ENCODE data around the gene RAB11FIP5.
"Not testable (repeated sequence)": the region's sequence is repeated elsewhere in the genome, so short reads cannot be mapped to it uniquely, and the experiment has no call there.

The RAB11FIP5 gene, protein sequence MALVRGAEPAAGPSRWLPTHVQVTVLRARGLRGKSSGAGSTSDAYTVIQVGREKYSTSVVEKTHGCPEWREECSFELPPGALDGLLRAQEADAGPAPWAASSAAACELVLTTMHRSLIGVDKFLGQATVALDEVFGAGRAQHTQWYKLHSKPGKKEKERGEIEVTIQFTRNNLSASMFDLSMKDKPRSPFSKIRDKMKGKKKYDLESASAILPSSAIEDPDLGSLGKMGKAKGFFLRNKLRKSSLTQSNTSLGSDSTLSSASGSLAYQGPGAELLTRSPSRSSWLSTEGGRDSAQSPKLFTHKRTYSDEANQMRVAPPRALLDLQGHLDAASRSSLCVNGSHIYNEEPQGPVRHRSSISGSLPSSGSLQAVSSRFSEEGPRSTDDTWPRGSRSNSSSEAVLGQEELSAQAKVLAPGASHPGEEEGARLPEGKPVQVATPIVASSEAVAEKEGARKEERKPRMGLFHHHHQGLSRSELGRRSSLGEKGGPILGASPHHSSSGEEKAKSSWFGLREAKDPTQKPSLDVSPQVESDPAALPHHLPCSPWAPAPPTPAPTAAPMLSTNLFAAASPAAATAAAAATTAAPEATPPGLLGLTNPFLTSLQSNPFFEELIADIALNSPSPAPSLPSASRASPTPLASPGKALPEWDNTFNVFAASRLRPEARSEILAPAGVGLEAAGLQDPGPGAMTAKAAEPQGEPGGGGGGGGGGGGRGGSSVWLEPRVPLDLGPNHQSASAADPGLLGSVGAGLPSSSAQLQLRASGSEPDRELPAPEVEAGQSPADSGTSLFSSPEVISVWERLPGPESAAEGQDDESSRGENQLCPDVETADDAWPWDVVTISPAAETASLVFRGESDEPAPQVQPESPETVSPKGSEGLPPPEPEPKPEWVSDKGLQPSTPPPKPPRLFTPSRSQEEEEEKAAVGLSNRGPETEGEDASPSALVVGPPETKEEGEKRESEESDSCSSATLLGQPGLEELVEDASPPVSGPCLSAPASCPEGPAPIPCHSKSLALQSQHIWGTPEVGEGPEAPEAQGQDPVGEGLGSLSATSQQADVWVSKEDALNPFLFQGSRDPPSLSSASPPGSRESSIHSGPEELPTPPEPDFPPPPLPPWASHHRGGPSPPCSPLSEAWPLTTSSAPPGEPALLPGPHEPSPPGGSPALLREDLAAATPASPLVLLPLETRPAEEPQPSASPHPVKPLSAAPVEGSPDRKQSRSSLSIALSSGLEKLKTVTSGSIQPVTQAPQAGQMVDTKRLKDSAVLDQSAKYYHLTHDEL (N-terminal part only)

DNA sequence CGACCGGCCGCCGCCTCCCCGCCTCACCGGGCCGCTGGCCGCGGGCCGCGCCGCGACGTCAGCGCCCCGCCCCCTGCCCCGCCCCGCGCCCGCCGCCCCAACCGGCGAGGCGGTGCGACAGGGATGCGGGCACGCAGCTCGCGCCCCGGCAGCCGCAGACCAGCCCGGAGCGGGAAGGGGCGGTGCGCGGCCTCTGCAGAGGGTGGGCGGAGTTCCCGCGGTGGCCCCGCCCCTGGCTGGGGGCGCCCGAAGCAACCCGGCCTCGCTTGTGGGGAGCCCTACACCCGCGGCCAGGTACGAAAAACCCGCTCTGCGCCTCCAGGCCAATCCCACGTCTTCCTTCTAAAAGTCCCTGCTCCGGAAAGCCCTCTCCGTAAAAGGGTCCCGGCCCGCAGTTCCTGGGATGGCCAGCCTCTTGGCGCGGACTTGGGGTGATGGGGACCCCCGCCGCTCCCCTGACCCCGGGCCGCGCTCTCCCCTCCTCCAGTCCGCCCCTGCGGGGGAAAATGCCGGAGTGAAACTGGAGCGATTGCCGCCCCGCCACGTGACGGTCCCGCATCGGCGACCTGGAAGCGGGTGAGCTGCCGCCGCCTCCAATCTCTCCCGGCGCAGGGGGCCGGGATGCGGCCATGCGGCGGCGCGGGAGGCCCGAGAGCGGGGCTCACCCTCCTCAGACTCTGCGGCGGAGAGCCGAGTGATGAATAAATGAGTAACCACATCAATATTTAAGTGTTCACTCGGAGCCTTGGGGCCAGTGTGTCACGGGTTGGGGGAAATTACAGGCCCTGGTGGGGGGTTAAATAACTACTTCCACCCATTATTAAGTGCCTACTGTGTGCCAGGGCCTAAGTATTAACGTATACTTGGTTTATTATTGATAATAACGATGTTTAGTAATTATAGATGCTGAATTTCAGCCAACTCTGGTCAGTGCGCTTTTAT, at the start of gene RAB11FIP5:
TSS of gene RAB11FIP5 (minus strand) at position 36 of the 942 bp plus-strand sequence. CDS start 171 bp downstream, outside the sequence.
- peak within 1 kb of the TSS; percentile 60 for H3K4me3 ChIP-seq (ENCODE audit: low read depth, low read length)

DNA sequence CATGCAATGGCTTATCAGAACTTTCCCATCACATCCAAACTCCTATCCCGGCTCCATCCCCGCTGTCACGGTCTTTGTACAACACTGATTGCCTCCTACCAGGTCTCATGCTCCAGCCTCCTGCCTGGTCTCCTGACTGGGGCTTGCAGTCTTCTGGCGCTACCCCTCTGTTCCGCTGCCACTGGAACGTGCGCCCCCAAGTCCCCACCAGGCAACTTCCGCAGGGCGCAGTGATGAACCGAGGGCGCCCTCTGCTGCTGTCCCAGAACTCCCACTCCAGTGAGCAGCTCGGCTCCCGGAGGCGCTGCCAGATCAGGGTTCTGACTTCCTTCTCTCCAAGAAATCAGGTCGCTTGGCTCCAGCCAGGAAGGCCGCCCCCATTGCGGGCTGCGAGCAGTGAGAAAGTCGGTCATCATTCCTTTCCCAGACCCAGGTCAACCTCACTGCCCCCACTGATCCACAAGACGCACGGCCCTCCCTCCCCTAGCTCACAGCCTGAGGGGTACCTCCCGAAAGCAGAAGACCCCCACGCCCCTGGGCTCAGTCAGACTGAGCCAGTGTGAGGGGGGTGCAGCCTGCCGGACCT, 43.9 kb upstream of the RAB11FIP5 start:
- H3K4me3 ChIP-seq (ENCODE audit: low read depth, low read length) = peak overlapping the region; percentile 35

DNA sequence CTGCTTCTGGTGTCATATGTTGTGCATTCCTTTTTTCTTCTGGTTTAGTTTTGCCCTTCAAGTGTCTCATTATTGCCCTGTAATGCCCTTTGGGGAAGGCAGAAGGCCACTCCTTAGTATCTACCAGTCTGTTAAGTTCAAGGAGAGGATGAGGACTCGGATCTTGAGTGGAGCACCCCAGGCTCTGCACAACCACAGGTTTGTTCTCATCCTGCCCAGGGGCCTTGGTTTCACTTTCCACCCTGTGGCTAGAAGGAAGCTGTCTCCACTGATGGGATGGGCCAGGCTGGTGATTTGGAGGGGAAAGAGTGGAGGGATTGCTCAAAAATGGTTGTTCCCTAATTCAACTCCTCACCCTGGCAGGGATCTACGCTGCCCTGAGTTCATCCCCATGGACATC, 30.2 kb upstream of the RAB11FIP5 start:
- no peak overlapping the region for H3K4me3 ChIP-seq (ENCODE audit: low read depth, low read length)

DNA sequence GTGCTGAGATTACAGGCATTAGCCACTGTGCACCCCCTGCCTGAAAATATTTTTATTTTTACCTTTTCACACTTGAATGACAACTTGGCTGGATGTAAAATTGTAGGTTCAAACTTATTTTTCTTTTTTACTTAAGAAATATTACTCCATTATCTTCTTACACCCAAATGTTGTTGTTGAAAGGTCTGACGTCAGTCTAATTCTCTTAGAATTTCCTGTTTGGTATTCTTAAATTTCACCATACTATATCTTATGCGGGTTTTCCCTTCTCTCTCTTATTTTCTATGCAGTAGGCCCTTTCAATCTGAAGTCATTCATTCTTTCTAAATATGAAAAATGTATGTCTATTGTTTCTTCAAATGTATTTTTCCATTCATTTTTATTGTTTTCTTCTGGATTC, 29.1 kb upstream of the RAB11FIP5 start:
- H3K4me3 ChIP-seq (ENCODE audit: low read depth, low read length) = no peak overlapping the region

DNA sequence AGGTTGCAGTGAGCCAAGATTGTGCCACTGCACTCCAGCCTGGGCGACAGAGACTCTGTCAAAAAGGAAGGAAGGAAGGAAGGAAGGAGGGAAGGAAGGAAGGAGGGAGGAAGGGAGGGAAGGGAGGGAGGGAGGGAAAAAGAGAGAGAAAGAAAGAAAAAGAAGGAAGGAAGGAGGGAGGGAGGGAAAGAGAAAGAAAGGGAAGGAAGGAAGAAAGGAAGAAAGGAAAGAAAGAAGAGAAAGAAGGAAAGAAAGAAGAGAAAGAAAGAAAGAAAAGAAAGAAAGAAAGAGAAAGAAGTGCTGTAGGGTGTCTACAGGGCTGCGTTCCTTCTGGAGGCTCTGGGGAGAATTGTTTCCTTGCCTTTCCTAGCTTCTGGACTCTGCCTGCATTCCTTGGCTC, 22.5 kb upstream of the RAB11FIP5 start:
- H3K4me3 ChIP-seq (ENCODE audit: low read depth, low read length) = no peak overlapping the region

DNA sequence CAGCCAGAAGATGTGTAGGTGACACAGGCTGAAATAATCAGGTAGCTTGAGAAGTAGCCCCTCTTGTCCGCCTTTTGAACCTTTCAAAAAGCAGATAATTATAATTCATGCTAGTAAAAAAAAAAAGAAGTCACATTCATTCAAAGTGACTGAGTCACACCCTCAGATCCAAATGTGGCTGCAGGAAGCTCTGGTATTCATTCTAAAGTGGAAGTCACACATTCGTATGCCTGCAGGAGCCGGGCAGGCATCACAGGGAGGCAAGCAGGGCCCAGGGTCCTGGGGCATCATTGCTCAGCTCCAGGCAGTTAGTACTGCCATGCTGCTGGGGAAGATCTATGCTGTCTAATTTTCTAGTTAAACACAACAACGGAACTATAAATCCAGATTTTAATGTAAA, 21.7 kb upstream of the RAB11FIP5 start:
- no peak overlapping the region for H3K4me3 ChIP-seq (ENCODE audit: low read depth, low read length)

DNA sequence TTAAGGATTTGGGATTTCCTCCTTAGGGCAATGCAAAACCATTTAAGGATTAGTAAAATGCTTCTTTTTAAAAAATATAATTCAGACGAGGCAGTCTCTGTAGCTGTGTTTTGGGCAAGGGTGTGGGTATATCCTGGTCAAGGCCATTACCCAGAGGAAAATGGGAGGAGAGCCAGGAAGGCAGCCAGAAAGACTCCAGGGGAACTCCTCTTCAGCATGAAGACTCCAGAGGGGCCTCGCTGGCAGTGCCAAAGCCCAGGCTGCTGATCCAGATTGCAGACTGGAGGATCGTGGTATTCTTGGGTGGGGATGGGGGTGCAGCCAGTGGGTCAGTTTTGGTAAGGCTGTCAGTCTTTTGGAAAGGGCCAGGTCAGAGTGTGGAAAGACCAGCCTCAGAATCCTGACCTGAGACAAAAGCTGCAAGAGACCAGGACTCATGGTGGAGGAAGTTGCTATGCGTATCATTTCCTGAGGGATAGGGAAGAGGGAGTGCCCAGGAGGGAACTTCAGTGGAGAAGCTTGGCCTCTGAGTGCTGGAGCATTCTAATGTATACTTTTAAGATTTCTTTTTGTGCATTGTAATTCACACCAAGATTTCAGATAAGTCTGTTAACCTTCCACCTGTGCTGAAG, 20.9 kb upstream of the RAB11FIP5 start:
- no peak overlapping the region for H3K4me3 ChIP-seq (ENCODE audit: low read depth, low read length)

DNA sequence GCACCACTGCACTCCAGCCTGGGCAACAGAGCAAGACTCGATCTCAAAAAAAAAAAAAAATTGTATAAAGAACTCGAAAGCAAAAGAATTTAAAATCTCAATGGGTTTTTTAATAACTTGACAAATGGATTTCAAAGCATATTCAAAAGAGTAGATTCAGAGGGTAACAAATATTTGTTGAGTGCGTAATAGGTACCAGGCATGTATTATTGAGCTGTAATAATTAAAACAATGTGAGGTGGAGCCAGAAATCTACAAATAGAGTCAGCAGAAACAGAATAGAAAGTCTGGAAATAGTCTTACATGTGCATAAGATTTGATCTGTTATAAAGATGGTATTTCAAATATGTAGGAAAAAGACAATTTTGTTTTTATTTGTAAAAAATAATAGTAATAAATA, 19.1 kb upstream of the RAB11FIP5 start:
- no peak overlapping the region for H3K4me3 ChIP-seq (ENCODE audit: low read depth, low read length)

DNA sequence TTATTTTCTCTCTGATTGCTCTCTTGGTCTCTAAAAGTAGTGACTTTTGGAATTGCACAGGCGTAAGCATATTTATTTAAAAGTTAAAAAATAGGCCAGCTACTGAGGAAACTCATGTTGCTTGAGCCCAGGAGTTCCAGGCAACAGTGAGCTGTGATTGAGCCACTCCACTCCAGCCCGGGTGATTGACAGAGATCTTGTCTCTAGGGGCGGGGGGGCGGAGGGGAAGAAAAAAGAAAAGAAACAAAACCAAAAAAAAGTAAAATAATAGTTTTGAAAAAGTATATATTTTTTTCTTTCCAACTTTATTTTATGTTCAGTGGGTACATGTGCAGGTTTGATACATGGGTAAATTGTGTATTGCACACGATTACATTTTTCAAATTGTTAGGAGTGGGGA, 18.0 kb upstream of the RAB11FIP5 start:
- H3K4me3 ChIP-seq (ENCODE audit: low read depth, low read length) = no peak overlapping the region

DNA sequence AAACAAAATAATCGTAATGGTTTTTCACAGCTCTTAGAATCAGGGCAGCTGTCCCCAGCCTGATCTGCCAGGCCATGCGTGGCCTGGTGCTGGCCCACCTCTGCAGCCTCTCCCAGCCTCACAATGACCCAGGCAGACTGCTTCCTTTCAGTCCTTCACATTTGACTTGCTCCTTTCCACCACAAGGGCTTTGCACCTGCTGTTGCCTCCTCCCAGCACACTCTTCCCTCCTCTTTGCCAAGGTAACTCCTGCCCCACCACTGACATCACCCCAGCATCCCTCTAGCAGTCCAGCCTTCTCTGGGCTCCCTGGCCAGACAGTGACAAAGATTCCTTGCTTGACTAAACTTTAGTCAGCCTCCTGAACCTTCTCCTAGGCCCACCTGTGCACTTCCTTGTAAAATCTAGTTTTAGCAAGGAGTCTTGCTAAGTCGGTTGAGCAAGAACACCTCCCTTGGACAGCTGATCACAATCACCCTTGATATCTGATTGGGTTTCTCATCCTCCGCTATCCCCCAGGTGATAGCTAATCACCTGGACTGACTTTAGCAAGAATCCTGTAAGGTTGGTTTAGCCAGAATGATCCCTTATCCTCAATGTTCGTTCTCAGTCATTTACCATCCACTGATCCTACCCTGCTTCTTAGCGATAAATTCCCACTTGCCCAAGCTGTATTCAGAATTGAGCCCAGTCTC, 16.2 kb upstream of the RAB11FIP5 start:
- H3K4me3 ChIP-seq (ENCODE audit: low read depth, low read length) = no peak overlapping the region

DNA sequence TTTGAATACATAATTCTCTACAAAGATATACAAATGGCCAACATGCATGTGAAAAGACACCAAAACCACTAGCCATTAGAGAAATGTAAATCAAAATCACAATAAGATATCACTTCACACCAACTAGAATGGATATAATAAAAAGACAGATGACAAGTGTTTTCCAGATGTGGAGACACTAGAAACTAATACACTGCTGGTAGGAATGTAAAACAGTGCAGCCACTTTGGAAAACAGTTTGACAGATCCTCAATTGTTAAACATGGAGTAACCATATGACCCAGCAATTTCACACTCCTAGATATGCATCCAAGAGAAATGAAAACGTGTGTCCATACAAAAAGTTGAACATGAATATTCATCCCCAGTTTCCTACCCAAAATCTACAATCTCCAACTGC, 9.8 kb upstream of the RAB11FIP5 start:
- no peak overlapping the region for H3K4me3 ChIP-seq (ENCODE audit: low read depth, low read length)

DNA sequence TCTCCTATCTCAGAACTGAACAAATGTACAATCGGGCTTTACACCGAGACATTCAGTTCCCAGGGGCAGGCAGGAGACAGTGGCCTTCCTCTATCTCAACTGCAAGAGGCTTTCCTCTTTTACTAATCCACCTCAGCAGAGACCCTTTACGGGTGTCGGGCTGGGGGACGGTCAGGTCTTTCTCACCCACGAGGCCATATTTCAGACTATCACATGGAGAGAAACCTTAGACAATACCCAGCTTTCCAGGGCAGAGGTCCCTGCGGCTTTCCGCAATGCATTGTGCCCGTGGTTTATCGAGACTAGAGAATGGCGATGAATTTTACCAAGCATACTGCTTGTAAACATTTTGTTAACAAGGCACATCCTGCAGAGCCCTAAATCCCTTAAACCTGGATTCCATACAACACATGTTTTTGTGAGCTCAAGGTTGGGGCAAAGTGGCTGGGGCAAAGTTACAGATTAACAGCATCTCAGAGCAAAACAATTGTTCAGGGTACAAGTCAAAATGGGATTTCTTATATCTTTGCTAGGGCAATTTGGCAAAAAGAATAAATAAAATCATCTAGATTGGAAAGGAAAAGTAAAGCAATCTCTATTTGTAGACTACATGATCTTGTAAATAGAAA, 7.0 kb upstream of the RAB11FIP5 start:
- not testable (repeated sequence) for H3K4me3 ChIP-seq (ENCODE audit: low read depth, low read length)

DNA sequence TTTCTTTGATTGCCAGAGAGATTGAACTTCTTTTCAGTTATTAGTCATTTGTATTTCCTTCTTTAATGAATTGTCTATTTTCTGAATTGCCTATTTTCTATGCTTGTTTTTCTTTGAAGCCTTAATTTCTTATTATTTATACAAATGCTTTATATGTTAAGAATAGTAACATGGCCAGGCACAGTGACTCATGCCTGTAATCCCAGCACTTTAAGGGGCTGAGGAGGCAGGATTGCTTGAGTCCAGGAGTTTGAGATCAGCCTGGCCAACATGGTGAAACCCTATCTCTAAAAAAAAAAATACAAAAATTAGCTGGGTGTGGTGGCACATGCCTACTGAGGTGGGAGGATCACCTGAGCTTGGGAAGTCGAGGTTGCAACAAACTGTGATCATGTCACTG, 4.7 kb upstream of the RAB11FIP5 start:
- H3K4me3 ChIP-seq (ENCODE audit: low read depth, low read length) = no peak overlapping the region

DNA sequence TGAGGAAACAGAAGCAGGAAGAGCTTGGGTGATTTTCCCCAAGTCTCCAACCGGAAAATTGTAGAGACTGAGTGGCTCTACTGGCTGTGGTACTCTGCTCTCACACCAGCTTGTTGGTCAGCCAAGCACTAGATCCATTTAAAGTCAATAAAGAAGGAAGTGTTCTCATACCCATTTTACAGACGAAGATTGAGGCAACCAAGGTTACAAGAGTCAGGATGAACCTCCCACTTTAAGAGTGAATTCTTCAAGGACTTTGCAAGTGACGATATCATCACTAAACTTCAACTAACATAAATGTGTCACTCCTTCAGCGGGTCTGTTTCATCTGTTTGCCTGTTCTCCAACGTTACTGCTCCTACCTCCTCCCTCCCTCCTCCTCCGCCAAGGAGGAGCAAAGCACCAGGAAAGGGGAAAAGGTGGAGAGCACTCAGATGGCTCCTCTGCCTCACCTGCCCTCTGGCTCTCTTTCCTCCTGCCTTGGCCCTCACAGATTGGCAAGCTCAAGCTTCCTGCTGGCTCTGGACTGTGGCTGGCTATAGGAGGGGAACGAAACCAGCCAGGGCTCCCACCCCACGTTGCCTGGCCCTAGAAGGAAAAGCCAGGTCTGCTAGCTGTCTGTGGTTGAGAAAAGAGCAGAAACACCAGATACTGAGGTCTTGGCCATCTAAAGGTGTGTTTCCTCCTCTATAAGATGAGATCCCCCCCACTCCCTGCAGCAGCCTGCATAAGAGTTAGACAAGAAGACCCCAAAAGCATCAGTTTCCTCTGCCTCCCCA, 3.6 kb upstream of the RAB11FIP5 start:
- H3K4me3 ChIP-seq (ENCODE audit: low read depth, low read length) = no peak overlapping the region

DNA sequence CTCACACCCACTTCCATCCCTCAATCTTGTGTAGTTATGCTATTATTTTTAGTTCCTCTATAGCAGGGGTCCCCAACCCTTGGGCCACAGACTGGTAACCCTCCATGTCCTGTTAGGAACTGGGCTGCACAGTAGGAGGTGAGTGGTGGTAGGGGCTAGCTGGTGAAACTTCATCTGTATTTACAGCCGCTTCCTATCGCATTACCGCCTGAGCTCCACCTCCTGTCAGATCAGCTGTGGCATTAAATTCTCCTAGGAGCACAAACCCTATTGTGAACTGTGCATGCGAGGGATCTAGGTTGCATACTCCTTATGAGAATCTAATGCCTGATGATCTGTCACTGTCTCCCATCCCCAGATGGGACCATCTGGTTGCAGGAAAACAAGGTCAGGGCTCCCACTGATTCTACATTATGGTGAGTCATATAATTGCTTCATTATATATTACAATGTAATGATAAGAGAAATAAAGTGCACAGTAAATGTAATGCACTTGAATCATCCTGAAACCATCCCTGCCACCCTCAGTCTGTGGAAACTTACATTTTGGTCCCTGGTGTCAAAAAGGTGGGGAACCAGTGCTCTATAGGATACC, 1.6 kb upstream of the RAB11FIP5 start:
- no peak overlapping the region for H3K4me3 ChIP-seq (ENCODE audit: low read depth, low read length)

DNA sequence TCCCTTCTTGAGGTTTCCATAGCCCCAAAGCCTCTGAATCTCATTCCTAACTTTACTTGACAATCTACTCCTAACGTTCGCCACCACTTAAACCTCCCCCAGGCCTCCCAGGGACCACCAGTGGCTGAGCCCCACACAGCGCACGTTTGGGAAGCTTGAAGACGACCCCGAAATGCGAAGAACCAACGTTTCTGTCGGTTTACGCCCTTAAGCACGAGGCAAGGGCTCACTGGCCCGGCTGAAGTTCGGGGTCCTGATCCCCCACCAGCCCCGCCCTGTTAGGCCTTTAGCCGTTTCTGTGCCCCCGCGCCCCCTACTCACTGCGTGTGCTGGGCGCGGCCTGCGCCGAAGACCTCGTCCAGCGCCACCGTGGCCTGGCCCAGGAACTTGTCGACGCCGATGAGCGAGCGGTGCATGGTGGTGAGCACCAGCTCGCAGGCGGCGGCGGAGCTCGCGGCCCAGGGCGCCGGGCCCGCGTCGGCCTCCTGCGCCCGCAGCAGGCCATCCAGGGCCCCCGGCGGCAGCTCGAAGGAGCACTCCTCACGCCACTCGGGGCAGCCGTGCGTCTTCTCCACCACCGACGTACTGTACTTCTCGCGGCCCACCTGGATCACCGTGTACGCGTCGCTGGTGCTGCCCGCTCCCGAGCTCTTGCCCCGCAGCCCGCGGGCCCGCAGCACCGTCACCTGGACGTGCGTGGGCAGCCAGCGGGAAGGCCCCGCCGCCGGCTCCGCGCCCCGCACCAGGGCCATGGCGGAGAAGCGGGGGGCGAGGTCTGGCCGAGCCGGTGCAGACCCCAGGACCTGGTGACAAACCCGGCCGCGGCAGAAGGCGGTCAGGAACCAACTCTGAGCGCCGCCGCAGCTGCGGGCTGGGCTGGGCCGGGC, 479 bp downstream of the RAB11FIP5 start:
- peak overlapping the region; percentile 60 for H3K4me3 ChIP-seq (ENCODE audit: low read depth, low read length)
